Fibroblast of skin of right quadriceps (primary cell): ENCODE results near the gene TAF11L6.
A peak's percentile ranks its signal among the peaks of the same experiment; 100 is the strongest.
"Not testable (repeated sequence)": the region's sequence is repeated elsewhere in the genome, so short reads cannot be mapped to it uniquely, and the experiment has no call there.

ENCODE experiments used
- DNase-seq: peaks from one replicate; pipeline ENCODE4 v3.0.0-alpha.2; 2013

Gene TAF11L6

GRCh38 chr5:17528369-17528768 is at the start of gene TAF11L6:
TSS of gene TAF11L6 (plus strand) at chr5:17528669.
- not testable (repeated sequence) for DNase-seq

GRCh38 chr5:17481378-17481777 is 47.1 kb upstream of the TAF11L6 start:
- DNase-seq = no peak

GRCh38 chr5:17482790-17483189 is 45.7 kb upstream of the TAF11L6 start:
- no peak for DNase-seq

GRCh38 chr5:17486464-17487173 is 41.9 kb upstream of the TAF11L6 start:
- not testable (repeated sequence) for DNase-seq

- no peak for DNase-seq
Observed at GRCh38 chr5:17487174-17487512, 41.3 kb upstream of the TAF11L6 start.

- not testable (repeated sequence) for DNase-seq
Observed at GRCh38 chr5:17491257-17491656, 37.2 kb upstream of the TAF11L6 start.

GRCh38 chr5:17492770-17493169 is 35.7 kb upstream of the TAF11L6 start:
- DNase-seq = no peak

GRCh38 chr5:17497446-17497845 is 31.0 kb upstream of the TAF11L6 start:
- DNase-seq = no peak

- not testable (repeated sequence) for DNase-seq
Observed at GRCh38 chr5:17497931-17498330, 30.5 kb upstream of the TAF11L6 start, which contains the start of gene TAF11L2. TSS of gene TAF11L2 (plus strand) at chr5:17498231.

GRCh38 chr5:17511775-17512325 is 16.6 kb upstream of the TAF11L6 start:
- no peak for DNase-seq

GRCh38 chr5:17517526-17517925 is 10.9 kb upstream of the TAF11L6 start:
- DNase-seq = not testable (repeated sequence)

- not testable (repeated sequence) for DNase-seq
Observed at GRCh38 chr5:17518067-17518466, 10.4 kb upstream of the TAF11L6 start, which contains the start of gene TAF11L3. TSS of gene TAF11L3 (plus strand) at chr5:17518367.

- not testable (repeated sequence) for DNase-seq
Observed at GRCh38 chr5:17519508-17519907, 9.0 kb upstream of the TAF11L6 start.

GRCh38 chr5:17521501-17521900 is 7.0 kb upstream of the TAF11L6 start, which contains the start of gene TAF11L4:
TSS of gene TAF11L4 (plus strand) at chr5:17521801.
- DNase-seq = not testable (repeated sequence)

GRCh38 chr5:17524935-17525334 is 3.5 kb upstream of the TAF11L6 start, which contains the start of gene TAF11L5:
TSS of gene TAF11L5 (plus strand) at chr5:17525235.
- not testable (repeated sequence) for DNase-seq

GRCh38 chr5:17526504-17526903 is 2.0 kb upstream of the TAF11L6 start:
- peak; percentile 6 for DNase-seq
